HG03103 (cell line): ENCODE results near the gene TRIM28.

Source experiments
- ATAC-seq: cut with Tn5 transposase; IDR thresholded peaks from one replicate; pipeline ENCODE4 v1.9.1; 2021; ENCODE audit warnings: low read depth; ENCODE audit not compliant: unreplicated experiment

Gene TRIM28

GRCh38 chr19:58547323-58548312 is 3.8 kb downstream of the TRIM28 start:
- no peak for ATAC-seq

GRCh38 chr19:58548859-58549663 is 5.2 kb downstream of the TRIM28 start:
- no peak for ATAC-seq

DNA sequence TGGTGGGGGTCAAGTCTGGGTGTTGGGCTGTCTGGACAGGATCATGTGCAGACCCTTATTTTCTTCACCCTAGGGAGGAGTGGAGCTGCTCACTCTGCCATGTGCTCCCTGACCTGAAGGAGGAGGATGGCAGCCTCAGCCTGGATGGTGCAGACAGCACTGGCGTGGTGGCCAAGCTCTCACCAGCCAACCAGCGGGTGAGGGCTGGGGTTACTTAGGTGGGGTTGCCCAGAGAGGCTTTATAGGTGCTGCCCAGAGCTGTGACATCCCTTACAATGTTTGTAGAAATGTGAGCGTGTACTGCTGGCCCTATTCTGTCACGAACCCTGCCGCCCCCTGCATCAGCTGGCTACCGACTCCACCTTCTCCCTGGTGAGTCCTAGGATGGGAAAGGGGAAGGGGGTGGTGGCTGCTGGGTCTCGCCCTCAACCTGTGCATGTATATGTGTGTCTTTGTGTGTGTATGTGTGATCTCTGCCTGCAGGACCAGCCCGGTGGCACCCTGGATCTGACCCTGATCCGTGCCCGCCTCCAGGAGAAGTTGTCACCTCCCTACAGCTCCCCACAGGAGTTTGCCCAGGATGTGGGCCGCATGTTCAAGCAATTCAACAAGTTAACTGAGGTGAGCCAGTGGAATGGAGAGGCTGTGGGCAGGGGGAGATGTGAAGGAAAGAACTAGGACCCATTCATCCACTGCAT is 5.9 kb downstream of the TRIM28 start:
- ATAC-seq = no peak

DNA sequence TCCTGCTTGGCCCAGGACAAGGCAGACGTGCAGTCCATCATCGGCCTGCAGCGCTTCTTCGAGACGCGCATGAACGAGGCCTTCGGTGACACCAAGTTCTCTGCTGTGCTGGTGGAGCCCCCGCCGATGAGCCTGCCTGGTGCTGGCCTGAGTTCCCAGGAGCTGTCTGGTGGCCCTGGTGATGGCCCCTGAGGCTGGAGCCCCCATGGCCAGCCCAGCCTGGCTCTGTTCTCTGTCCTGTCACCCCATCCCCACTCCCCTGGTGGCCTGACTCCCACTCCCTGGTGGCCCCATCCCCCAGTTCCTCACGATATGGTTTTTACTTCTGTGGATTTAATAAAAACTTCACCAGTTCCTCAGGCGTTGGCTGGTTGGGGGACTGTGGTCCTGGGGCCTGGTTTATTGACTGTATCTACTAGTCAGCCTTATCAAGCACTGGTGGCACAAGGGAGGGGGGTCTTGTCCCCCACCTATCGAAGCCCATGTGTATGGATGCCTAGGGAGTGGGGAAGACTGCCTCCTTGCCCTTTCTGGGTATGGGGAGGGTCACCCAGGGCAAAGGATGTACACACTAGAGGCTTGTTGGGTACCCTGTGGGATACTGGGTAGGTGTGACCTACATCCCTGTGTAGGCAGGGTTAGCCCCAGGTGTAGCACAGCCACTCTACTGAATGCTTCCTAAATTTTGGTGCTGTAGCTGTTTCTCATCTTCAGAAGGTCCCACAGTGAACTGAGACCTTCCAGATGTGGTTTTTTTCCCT is 6.7 kb downstream of the TRIM28 start:
- ATAC-seq = no peak

GRCh38 chr19:58551123-58551497 is 7.2 kb downstream of the TRIM28 start:
- no peak for ATAC-seq

DNA sequence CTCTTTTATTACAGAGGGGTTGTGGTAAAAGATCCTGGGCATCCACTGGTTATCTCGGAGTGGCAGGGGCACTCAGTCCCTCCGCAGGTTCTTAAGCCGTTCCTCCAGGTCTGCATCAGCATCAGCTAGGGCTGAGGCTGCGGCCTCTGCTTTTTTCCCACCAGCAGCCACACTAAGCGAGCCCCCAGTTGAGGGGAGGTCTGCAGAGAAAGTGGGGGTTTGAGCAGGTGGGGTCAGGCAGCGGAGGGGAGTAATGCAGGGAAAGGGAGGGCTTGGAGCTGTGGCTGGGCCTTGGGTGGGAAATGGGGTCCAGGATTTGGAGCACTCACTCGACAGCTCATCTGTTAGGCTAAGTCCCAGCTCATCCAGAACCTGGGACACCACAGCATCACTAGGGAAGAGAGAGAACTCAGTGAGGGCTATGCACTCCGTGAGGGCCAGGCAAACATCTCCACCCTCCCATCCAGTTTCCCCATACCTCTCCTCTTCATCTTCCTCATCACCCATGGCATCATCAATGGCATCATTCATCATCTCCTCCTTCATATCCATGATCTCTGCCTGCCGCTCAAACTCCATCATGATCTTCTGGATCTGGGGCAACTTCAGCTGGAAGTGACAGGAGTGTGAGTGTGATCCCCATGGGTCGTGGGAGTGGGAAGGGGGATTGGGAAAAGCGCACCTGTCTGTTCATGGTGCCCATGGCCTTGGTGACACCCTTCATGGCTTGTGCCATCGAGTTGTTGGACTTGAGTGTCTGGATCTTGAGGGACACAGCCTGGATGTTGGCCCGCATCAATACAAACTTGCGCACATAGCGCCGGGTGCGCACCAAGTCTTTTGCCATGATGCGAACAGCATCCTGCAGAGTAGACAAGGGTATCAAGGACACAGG is 8.0 kb downstream of the TRIM28 start:
- ATAC-seq = no peak

DNA sequence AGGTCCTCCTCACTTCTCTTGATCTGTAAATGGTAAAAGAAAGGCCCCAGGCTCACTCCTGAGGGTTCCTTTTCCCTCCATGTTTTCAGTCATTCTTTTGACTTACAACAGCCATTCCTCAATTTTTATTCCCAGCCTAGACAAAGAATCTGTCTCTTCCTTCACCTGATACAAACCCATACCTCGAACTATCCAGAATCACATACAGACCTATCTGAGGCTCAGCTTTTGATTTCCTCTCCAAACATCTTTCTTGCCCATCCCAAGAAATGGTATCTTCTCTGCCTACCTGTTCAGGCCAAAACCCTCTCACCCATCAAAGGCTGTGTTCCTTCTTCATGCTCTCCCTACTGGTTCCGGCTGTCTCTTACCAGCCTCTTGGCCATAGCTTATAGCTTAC is 8.8 kb downstream of the TRIM28 start:
- no peak for ATAC-seq

GRCh38 chr19:58553799-58554493 is 10.1 kb downstream of the TRIM28 start:
- no peak for ATAC-seq

DNA sequence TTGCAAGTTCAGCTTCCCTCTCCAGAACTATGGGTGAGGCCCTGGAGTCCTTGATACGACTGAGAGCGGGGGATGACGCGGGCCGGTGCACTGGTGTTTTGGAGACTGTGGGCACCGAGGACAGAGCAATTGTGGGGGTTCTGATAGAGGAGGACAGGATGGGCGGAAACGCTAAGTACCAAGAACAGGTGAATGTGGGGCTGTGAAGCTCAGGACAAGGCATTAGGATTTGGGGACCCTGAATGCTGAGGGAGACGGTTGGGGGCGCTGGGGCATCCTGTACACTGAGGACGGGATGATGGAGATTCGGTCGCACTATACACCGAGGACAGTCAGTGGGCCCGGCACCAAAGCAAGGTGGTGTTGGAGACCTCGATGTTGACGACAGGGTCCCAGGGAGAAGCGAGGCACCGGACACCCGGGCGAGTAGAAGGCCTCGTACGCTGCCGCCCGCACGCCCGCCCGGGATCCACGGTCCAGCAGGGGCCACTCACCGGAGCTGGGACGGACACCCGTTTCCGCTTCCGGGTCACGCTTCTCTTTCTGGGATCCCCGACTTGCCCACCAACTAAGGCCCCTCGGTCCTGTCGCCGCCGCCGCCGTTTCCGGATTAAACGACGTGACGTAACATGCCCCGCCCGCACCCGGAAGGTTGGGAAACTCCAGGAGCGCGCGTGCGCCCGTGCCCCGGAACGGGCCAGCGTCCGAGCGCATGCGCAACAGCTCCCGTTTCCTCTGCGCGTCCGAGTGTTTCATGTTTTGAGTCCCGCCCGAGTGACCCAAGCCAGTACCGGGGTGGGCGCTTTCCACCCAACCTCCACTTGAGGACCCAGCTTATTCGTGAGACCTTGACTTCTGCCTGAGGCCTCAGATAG is 10.9 kb downstream of the TRIM28 start, which contains the start of gene CHMP2A:
TSS of gene CHMP2A (minus strand) at position 612 of the 875 bp plus-strand sequence. CDS start 893 bp downstream, outside the sequence.
- ATAC-seq = peak; percentile 24

GRCh38 chr19:58555369-58555885 is 11.6 kb downstream of the TRIM28 start:
- no peak for ATAC-seq

- ATAC-seq = no peak
These were observed 12.2 kb downstream of the TRIM28 start for GRCh38 chr19:58555920-58556621.

DNA sequence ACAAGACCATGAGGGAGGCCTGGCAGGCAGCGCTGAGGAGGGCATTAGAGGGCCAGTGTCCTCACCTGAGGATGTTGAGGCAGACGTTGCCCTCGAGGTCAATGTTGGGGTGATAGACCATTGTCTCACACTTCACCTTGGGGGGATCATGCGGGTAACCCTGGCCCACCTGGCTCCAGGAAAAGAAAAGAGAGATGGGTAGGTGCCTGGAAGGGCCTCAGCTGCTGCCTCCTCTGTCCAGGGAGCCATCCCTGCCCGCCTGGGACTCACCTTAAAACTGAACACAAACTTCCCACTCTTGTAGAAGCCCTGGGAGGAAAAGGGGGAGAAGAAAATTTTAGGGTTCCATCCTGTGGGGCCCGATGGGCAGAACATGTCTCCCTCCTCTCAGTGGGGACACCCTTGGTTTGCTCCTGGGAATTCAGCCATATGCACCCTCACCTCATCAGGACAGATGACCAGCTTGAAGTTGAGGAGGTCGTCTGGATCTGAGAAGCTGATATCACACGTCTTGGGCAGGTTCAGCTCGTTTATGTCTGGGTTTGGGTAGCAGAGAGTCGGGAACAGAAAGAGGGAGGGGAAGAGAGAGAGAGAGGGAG is 12.9 kb downstream of the TRIM28 start:
- ATAC-seq = no peak

GRCh38 chr19:58557221-58558065 is 13.6 kb downstream of the TRIM28 start:
- ATAC-seq = no peak

- ATAC-seq = no peak
These were observed 14.3 kb downstream of the TRIM28 start, which contains the start of gene UBE2M for GRCh38 chr19:58558066-58558622. UBE2M (minus strand) TSS chr19:58558611; CDS start chr19:58558381, 230 bp downstream.
